ENCODE measurements around the gene SRA1. TPM values are rescaled to one million over a fixed set of nuclear protein-coding genes. Genes with fewer than 3 reads are reported as not detected.
"Not testable (repeated sequence)": the region's sequence is repeated elsewhere in the genome, so short reads cannot be mapped to it uniquely, and the experiment has no call there.

SRA1 gene
- total RNA-seq, 1 donor from 2014 or later: 50.3 TPM

GRCh38 chr5:140591747-140592372, 34.6 kb upstream of the SRA1 start:
- Mint-ChIP-seq H3K9me3 (ENCODE audit: low read depth) (peaks cover 2% of the 10 kb centered on the region), H3K4me1 (ENCODE audit: low read depth) (peaks cover 25% of the 10 kb centered on the region), H3K27me3 (ENCODE audit: low read depth) (peaks cover 2% of the 10 kb centered on the region), H3K27ac (ENCODE audit: unreplicated experiment) (no peak overlapping the region), H3K36me3 (ENCODE audit: low read depth) (no peaks in the 10 kb centered on the region), H3K4me3 (ENCODE audit: unreplicated experiment) (no peak overlapping the region)
- DNase-seq (ENCODE audit: low spot score): no peak
- TF ChIP-seq CTCF (IDR thresholded peaks at IDR 0.05): no peak

- Mint-ChIP-seq H3K4me3 (ENCODE audit: unreplicated experiment) (no peak overlapping the region), H3K27me3 (ENCODE audit: low read depth) (no peaks in the 10 kb centered on the region), H3K4me1 (ENCODE audit: low read depth) (peaks cover 25% of the 10 kb centered on the region), H3K9me3 (ENCODE audit: low read depth) (peaks cover 2% of the 10 kb centered on the region), H3K27ac (ENCODE audit: unreplicated experiment) (no peak overlapping the region), H3K36me3 (ENCODE audit: low read depth) (no peaks in the 10 kb centered on the region)
- DNase-seq (ENCODE audit: low spot score): no peak
- no peak for TF ChIP-seq CTCF (IDR thresholded peaks at IDR 0.05)
These were observed 33.6 kb upstream of the SRA1 start for GRCh38 chr5:140590861-140591260.

DNA sequence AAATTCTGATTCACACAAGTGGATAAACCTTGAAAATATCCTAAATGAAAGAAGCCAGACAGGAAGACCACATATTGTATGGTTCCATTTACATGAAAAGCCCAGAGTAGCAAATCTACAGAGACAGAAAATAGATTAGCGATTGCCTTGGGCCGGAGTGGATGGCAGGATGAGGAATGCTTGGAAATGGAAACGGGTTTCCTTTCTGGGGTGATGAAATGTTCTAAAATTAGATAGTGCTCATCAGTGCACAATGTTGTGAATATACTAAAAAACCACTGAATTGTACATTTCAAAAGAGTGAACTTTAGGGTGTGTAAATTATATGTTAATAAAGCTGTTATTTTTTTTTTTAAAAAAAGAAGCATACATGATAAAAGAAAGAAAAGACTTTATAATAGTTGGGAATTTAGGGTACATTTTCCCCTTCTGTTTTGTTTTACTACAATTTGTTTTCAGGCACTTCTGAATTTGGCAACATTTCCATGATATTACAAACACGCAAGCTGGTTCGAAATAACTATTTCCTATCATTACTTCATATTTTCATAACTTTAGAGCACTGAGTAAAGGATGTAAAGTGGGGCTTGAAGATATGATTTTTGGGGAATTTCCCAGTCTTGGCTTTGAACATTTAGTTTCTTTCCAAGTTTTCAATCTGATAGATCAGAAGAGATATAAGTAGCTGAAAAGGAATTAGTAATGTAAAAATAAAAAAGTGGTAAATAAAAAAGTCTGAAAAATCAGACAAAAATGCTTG, 31.2 kb upstream of the SRA1 start:
- Mint-ChIP-seq H3K27me3 (ENCODE audit: low read depth) (no peaks in the 10 kb centered on the region), H3K9me3 (ENCODE audit: low read depth) (peaks cover 7% of the 10 kb centered on the region)
- no peak for DNase-seq (ENCODE audit: low spot score)

GRCh38 chr5:140587495-140587894, 30.2 kb upstream of the SRA1 start:
- peaks cover 25% of the 10 kb centered on the region for H3K4me1 Mint-ChIP-seq (ENCODE audit: low read depth)
- H3K27me3 Mint-ChIP-seq (ENCODE audit: low read depth): no peaks in the 10 kb centered on the region
- TF ChIP-seq CTCF (IDR thresholded peaks at IDR 0.05): no peak
- H3K27ac Mint-ChIP-seq (ENCODE audit: unreplicated experiment): no peak overlapping the region
- peaks cover 2% of the 10 kb centered on the region for H3K36me3 Mint-ChIP-seq (ENCODE audit: low read depth)
- no peak for DNase-seq (ENCODE audit: low spot score)
- peaks cover 15% of the 10 kb centered on the region for H3K9me3 Mint-ChIP-seq (ENCODE audit: low read depth)
- no peak overlapping the region for H3K4me3 Mint-ChIP-seq (ENCODE audit: unreplicated experiment)

More for the DNA sequence above, 31.2 kb upstream of the SRA1 start:
- no peak for TF ChIP-seq CTCF (IDR thresholded peaks at IDR 0.05)
- Mint-ChIP-seq H3K4me1 (ENCODE audit: low read depth) (peaks cover 25% of the 10 kb centered on the region), H3K4me3 (ENCODE audit: unreplicated experiment) (no peak overlapping the region), H3K36me3 (ENCODE audit: low read depth) (no peaks in the 10 kb centered on the region), H3K27ac (ENCODE audit: unreplicated experiment) (peak overlapping the region; percentile 82)

DNA sequence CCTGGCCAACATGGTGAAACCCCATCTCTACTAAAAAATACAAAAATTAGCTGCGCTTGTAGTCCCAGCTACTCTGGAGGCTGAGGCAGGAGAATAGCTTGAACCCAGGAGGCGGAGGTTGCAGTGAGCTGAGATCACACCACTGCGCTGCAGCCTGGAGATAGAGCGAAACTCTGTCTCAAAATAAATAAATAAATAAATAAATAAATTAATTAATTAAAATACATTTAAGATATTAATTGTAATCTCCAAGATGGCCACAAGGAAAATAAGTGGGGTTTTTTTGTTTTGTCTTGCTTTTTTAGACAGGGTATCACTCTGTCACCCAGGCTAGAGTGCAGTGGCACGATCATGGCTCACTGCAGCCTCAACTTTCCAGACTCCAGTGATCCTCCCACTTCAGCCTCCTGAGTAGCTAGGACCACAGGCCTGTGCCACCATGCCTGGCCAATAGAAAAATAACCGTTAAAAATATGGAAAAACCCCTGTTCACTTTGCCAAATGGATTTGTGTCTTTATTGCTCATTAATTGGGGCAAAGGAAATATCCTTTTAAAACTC, 22.0 kb upstream of the SRA1 start:
- Mint-ChIP-seq H3K9me3 (ENCODE audit: low read depth) (peaks cover 13% of the 10 kb centered on the region), H3K4me1 (ENCODE audit: low read depth) (peaks cover 24% of the 10 kb centered on the region)
- not testable (repeated sequence) for H3K27me3 Mint-ChIP-seq (ENCODE audit: low read depth); H3K4me3 Mint-ChIP-seq (ENCODE audit: unreplicated experiment); H3K36me3 Mint-ChIP-seq (ENCODE audit: low read depth); DNase-seq (ENCODE audit: low spot score); H3K27ac Mint-ChIP-seq (ENCODE audit: unreplicated experiment)
